AG09309 (cell line): ENCODE data around the gene SRCIN1.

Source experiments
- DNase-seq: peaks from one replicate; pipeline ENCODE4 v3.0.0-alpha.2; 2010; ENCODE audit warnings: low read depth
- H3K4me3 ChIP-seq: 2 replicates; pipeline ENCODE4 v1.5.1; 2011; ENCODE audit warnings: mild to moderate bottlenecking, low read depth, low read length, moderate library complexity; ENCODE audit not compliant: control insufficient read depth
- CTCF ChIP-seq: IDR thresholded peaks from 2 replicates; pipeline ENCODE4 v1.5.1; 2011; ENCODE audit warnings: mild to moderate bottlenecking, low read depth, low read length, inconsistent platforms; ENCODE audit not compliant: insufficient read depth, control insufficient read depth; ENCODE audit errors: missing control alignments

SRCIN1 gene

GRCh38 chr17:38601539-38602351 is 4.0 kb downstream of the SRCIN1 start:
- H3K4me3 ChIP-seq, result no peak overlapping the region
- DNase-seq, result no peak
- TF ChIP-seq CTCF, result no peak

DNA sequence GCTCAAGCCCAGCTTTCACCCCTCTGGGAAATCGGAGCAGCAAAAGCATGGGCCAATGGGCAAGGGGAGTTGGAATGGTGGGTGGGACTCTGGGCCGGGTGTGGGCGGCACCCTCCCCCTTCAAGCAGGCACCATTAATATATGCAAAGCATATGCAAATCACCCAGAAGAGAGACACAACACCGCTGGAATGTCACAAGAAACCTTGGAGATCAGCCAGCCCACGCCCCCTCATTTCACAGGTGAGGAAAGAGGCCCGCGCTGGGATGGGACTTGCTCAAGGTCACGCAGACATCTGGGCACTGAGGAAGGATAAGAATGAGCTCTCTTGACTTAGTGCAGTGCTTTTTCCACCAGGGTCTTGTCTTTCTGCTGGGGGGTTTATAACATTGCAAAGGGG is 4.8 kb downstream of the SRCIN1 start:
- DNase-seq, result no peak
- TF ChIP-seq CTCF, result no peak
- no peak overlapping the region for H3K4me3 ChIP-seq

DNA sequence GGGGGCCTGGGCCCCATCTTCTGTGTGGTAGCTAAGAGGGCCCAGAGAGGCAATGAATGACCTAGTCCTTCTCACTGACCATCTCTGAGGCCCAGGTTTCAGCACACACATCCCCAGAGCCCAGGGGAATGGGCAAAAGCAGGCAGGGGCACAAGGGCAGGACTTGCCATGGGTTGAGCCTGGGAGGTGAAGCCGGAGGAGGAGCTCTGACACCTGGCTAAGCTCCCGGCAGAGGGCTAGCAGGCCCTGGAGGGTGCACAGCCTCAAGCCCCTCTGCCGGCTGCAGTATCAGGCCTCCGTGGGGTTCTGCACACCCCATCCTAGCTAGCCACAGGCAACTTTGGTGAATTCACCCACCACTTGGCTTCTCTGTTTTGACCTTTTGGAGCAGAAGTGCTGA is 5.3 kb downstream of the SRCIN1 start:
- no peak overlapping the region for H3K4me3 ChIP-seq
- no peak for DNase-seq
- TF ChIP-seq CTCF, result no peak

DNA sequence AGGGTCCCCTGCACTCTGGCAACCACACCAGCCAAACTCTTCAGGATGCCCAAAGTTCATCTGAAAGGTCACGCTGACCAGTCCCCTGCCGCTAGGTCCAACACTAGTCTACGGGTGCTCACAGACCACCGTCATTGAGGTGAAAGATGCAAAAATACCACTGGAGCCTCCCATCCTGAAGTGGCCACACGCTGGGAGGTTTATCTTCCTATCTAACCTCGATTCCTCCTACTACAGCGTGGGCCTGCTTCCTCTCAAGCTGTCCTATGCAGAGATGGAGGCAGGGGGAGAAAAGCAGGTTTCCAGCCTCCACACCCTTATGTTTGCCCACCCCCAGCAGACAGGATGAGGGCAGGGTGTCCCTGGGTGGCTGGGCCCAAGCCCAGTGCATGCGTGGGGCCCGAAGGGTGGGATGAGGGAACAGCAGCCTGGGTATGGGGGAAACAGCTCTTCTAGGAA is 6.3 kb downstream of the SRCIN1 start:
- no peak for DNase-seq
- no peak for TF ChIP-seq CTCF
- no peak overlapping the region for H3K4me3 ChIP-seq

DNA sequence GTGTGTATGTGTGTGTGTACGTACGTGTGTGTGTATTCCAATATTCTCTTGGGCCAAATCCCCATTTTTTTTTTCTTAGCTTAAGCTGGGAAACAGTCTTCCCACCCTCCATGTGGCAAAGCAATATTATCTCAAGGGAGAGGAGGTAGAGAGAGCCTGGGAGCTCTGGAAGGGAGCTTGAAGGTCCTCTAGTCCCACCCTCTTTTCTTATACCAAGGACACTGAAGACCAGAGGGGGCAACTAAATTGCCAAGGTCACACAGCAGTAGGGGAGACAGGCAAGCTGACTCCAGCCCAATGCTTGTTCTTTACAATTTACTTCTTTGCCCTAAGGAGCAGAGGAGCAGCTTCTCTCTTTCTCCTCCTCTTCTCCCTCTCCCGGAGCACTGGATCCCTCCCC is 6.8 kb downstream of the SRCIN1 start:
- no peak for TF ChIP-seq CTCF
- DNase-seq, result no peak

DNA sequence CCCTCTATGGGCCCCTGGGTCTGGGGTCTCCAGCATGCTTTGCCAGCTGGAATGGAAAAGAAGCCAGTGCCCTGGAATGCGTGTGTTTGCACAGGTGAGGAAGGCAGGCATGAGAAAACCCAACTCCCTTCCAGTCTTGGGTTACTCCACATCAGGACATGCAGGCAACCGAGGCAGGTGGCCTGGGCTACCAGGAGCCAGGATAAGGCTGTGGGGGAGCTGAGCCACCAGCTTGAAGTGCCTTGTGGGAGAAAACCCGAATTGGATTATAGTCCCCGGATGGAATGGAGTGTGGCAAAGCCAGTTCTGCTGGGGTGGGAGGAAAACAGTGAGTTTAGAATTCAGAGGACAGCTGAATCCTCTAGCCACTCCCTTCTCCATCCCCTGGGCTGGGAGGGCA is 7.2 kb downstream of the SRCIN1 start:
- no peak overlapping the region for H3K4me3 ChIP-seq
- no peak for DNase-seq
- no peak for TF ChIP-seq CTCF

More for the DNA sequence above, 6.8 kb downstream of the SRCIN1 start:
- H3K4me3 ChIP-seq, result no peak overlapping the region
